Activated CD4-positive, alpha-beta T cell treated with anti-CD3 and anti-CD28 coated beads, Interleukin-10, Interleukin-2, amounts not matched to agents 100 ng/mL and 50 ng/mL, durations not matched to agents 16 hours and 8 hours (primary cell): ENCODE data around the gene USP33.
A peak's percentile ranks its signal among the peaks of the same experiment; 100 is the strongest.
"Not testable (repeated sequence)": the region's sequence is repeated elsewhere in the genome, so short reads cannot be mapped to it uniquely, and the experiment has no call there.

Experiments
- DNase-seq: peaks from one replicate; pipeline ENCODE4 v3.0.0-alpha.2; 2020

The USP33 gene

GRCh38 chr1:77732090-77732489, 27.6 kb downstream of the USP33 start:
- no peak for DNase-seq

GRCh38 chr1:77725706-77726105, 33.9 kb downstream of the USP33 start:
- no peak for DNase-seq

- DNase-seq: no peak
Measured at GRCh38 chr1:77718181-77718580, 41.5 kb downstream of the USP33 start.

GRCh38 chr1:77716065-77716464, 43.6 kb downstream of the USP33 start:
- DNase-seq: no peak

- no peak for DNase-seq
Measured at GRCh38 chr1:77709727-77710126, 49.9 kb downstream of the USP33 start.

GRCh38 chr1:77706321-77706720, 53.3 kb downstream of the USP33 start:
- DNase-seq: no peak

- DNase-seq: no peak
Measured at GRCh38 chr1:77704736-77705135, 54.9 kb downstream of the USP33 start.

GRCh38 chr1:77699673-77700072, 60.0 kb downstream of the USP33 start:
- not testable (repeated sequence) for DNase-seq

- DNase-seq: no peak
Measured at GRCh38 chr1:77697441-77697840, 62.2 kb downstream of the USP33 start.

GRCh38 chr1:77688939-77689338, 70.7 kb downstream of the USP33 start:
- no peak for DNase-seq

GRCh38 chr1:77687519-77687906, 72.1 kb downstream of the USP33 start:
- peak; percentile 21 for DNase-seq

- no peak for DNase-seq
Measured at GRCh38 chr1:77686796-77687518, 72.7 kb downstream of the USP33 start.

- peak; percentile 96 for DNase-seq
Measured at GRCh38 chr1:77683160-77684148, 76.2 kb downstream of the USP33 start.

GRCh38 chr1:77682460-77683159, 77.0 kb downstream of the USP33 start, which contains the start of gene ZZZ3:
TSS of gene ZZZ3 (minus strand) at chr1:77682658. CDS start at chr1:77633354, 49,304 bp downstream.
- peak; percentile 95 for DNase-seq

- no peak for DNase-seq
Measured at GRCh38 chr1:77680173-77680572, 79.5 kb downstream of the USP33 start.

GRCh38 chr1:77678660-77679610, 80.7 kb downstream of the USP33 start:
- DNase-seq: no peak

- not testable (repeated sequence) for DNase-seq
Measured at GRCh38 chr1:77674807-77675206, 84.8 kb downstream of the USP33 start.

GRCh38 chr1:77673716-77674355, 85.8 kb downstream of the USP33 start:
- no peak for DNase-seq

GRCh38 chr1:77673030-77673429, 86.6 kb downstream of the USP33 start:
- DNase-seq: no peak

- DNase-seq: peak; percentile 35
Measured at GRCh38 chr1:77672374-77672773, 87.3 kb downstream of the USP33 start.

- no peak for DNase-seq
Measured at GRCh38 chr1:77671836-77672235, 87.8 kb downstream of the USP33 start.
